HG03045 (cell line): ENCODE data around the gene GPR62.
A peak's percentile ranks its signal among the peaks of the same experiment; 100 is the strongest.

Source experiments
- ATAC-seq: cut with Tn5 transposase; IDR thresholded peaks from one replicate; pipeline ENCODE4 v1.9.1; 2021; ENCODE audit warnings: mild to moderate bottlenecking, moderate library complexity; ENCODE audit not compliant: unreplicated experiment

GPR62 gene

GRCh38 chr3:51937611-51938450 lies 17.4 kb upstream of the GPR62 start:
- ATAC-seq: no peak

- no peak for ATAC-seq
Observed at GRCh38 chr3:51938780-51939425, 16.3 kb upstream of the GPR62 start.

GRCh38 chr3:51940648-51941462 lies 14.3 kb upstream of the GPR62 start:
- no peak for ATAC-seq

- ATAC-seq: no peak
Observed at GRCh38 chr3:51941463-51941797, 13.8 kb upstream of the GPR62 start.

GRCh38 chr3:51941798-51942602 lies 13.2 kb upstream of the GPR62 start, which contains the start of the genes PARP3 and RRP9:
Gene PARP3, plus strand, starts transcription at chr3:51942363. Its CDS starts 993 bp downstream, at chr3:51943356.
Gene RRP9, minus strand, starts transcription at chr3:51941904. Its CDS starts 37 bp downstream, at chr3:51941867.
- ATAC-seq: peak; percentile 89

- ATAC-seq: peak; percentile 26
Observed at GRCh38 chr3:51942603-51943450, 12.4 kb upstream of the GPR62 start.

GRCh38 chr3:51943451-51944391 lies 11.5 kb upstream of the GPR62 start:
- no peak for ATAC-seq

GRCh38 chr3:51944451-51945021 lies 10.6 kb upstream of the GPR62 start:
- no peak for ATAC-seq

- ATAC-seq: no peak
Observed at GRCh38 chr3:51945031-51945840, 9.9 kb upstream of the GPR62 start.

GRCh38 chr3:51945926-51946705 lies 9.1 kb upstream of the GPR62 start:
- no peak for ATAC-seq

GRCh38 chr3:51946796-51947195 lies 8.4 kb upstream of the GPR62 start:
- no peak for ATAC-seq

GRCh38 chr3:51947215-51947900 lies 7.8 kb upstream of the GPR62 start:
- no peak for ATAC-seq

- no peak for ATAC-seq
Observed at GRCh38 chr3:51948016-51948580, 7.1 kb upstream of the GPR62 start.

- no peak for ATAC-seq
Observed at GRCh38 chr3:51949121-51949520, 6.1 kb upstream of the GPR62 start.

GRCh38 chr3:51950899-51951298 lies 4.3 kb upstream of the GPR62 start:
- ATAC-seq: no peak

GRCh38 chr3:51953445-51953844 lies 1.7 kb upstream of the GPR62 start:
- no peak for ATAC-seq
